Stimulated activated CD8-positive, alpha-beta memory T cell treated with anti-CD3 and anti-CD28 coated beads, Interleukin-2, amount 100 ng/mL, for 1 hour (primary cell): ENCODE measurements around the gene RGS16.

Experiments used
- DNase-seq, 2 donors: peaks; one replicate each; pipeline ENCODE4 v3.0.0-alpha.2; 2020; ENCODE audit warnings: low read depth in 2 of 2

Gene RGS16

GRCh38 chr1:182608845-182609610 is 4.8 kb upstream of the RGS16 start:
- no peak for DNase-seq

GRCh38 chr1:182608236-182608635 is 4.0 kb upstream of the RGS16 start:
- no peak for DNase-seq

- no peak for DNase-seq
Measured at GRCh38 chr1:182607566-182607965, 3.4 kb upstream of the RGS16 start.

GRCh38 chr1:182603646-182604174 is 479 bp downstream of the RGS16 start:
- DNase-seq = no peak

DNA sequence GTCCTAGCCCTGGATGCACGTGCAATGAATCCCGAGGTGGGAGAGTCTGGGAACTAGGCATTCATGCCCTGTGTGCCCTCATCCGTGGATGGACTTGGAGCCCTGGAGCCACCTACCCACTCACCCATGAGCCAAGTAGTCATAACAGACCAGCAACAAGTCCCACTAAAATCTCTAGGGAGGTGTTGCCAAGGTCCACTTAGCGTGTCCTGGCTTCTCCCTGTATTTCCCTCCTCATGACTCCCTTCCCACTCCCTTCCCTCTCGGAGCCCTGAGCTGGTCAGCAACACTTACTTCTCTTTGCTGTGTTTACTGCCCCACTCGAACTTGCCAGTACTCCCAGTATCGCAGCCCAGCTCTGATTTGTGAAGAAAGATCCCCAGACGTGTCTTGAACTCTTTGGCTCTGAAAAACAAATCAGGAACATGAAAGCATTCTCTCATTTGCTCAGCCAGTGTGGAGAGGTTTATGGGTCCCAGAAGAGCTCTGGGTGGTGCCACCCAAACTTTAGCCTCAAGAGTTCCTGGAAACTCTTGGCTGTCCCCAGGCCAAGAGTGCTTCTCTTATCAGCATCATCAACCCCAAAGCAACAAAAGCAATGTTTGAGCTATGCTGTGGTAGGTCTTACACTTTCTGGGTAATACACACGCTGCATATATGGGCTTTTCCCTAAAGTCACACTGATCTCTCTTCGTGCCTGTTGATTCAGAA is 1.1 kb downstream of the RGS16 start:
- no peak for DNase-seq

DNA sequence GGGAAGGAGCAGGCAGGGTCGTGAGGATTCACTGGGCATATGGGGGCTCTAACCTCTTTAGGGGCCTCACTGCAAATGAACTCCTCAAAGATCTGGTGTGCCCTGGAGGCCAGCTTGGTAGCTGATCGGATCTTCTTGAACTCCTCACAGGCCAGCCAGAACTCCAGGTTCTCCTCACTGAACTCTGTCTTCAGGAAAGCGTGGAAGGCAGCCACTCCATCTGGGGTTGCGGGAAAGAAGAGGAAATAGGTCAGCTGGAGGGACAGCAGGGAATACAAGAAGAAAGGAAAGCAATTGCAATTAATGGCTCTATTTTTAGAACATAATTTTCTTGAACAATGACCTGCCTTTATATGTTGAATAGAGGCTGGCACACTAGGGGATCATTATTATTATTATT is 2.3 kb downstream of the RGS16 start:
- no peak for DNase-seq

GRCh38 chr1:182601416-182601786 is 2.8 kb downstream of the RGS16 start:
- DNase-seq = peak in 1 of 2 donors; percentile 50

DNA sequence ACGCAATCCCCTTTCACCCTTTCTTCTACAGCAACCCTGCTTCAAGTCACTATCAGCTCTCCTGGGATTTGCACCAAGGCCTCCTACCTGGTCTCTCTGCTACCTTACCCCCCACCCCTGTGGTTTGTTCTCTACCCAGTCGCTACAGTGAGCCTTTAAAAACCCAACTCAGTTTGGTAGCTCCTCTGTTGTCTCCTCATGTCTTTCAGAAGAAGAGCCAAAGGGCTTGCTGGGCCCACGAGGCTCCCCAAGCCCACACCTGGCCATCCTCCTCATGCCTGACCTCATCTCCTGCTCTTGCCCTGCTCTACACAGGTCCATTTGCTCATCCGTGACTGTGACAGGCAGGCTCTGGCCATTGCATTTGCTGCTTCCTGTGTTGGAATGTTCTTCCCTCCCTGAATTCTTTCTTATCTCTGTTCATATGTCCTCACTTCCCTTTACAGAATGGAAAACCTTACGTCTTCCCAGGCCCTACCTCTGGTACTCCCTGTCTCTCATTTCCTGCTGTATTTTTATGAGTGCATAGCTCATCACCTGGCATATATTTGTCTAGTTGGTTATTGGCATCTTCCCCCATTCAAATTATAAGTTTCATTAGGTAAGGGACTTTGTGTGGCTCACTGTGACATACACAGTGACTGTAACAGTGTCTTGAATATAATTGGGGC is 3.3 kb downstream of the RGS16 start:
- DNase-seq = no peak

GRCh38 chr1:182600036-182600713 is 4.0 kb downstream of the RGS16 start:
- no peak for DNase-seq

DNA sequence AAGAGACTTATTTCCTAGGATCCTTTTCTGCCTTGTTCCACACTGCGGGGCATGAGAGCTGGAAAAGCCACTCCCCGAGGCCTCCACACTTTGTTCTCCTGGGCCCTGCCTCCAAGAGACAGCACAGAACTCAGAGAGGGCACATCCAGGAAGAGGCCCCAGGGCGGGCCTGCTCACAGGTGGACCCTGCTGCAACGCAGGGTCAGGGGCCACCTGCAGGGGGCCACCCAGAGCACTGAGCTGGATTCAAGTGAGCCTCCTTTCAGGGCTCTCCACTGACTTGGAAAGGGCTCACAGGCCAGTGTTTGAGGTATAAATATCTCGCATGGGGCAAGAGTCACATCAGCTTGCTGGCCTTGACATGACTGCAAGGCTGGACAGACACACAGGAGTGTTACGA is 4.8 kb downstream of the RGS16 start:
- DNase-seq = no peak

DNA sequence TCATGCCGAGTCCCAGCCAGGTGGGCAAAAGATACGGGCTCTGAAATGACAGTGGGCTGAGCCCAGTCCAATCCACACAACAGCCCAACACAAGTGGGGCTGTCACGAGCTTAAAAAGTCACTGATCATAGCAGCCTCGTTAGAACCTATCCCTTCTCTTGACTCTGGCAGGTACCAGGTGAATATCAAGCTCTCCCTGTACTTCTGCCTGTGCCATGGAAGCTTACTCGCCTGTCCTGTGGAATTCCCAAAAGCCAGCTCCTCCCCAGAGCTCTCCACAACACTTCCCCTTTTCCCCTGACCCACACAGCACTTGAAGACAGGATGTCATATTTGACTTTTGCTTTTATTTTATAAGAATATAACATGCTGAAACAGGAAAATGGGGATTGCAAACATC is 5.9 kb downstream of the RGS16 start:
- DNase-seq = no peak

- DNase-seq = no peak
Measured at GRCh38 chr1:182596934-182597333, 7.3 kb downstream of the RGS16 start.

GRCh38 chr1:182595641-182596240 is 8.4 kb downstream of the RGS16 start:
- DNase-seq = peak; percentile 36

DNA sequence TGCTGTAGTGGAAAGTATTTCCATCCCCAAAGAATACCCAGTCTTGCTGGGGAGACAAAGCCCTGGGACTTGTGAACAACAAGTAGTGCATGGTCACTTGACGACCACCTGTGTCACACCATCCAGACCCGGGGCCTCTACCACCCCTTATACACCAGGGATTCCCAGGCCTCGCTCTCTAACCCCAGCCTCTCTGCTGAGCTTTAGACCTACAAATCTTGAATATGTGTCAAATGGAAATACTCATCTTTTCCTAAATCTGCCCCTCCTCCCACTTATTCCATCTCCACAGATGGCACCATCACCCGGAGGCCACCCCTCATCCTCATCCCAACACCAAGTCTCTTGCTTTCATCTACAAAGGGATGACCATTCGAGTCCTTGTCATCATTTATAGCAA is 14.3 kb downstream of the RGS16 start:
- no peak for DNase-seq

DNA sequence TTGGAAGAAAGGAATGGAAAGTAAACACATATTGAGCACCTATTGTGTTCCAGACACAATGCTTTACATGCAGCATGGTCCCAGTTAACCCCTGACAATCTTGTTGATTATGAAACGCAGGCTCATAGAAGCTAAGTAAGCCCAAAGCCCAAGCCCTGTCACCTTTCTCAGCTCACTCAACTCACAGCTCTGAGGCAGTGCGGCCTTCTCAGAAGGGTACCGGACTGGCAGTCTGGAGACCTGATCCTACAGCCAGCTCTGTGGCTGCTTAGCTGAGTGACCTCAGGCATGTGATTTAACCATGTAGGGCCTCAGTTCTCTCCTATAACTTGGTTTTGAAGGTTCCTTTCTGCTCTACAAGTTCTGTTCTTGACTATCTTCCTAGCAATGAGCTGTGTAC is 14.7 kb downstream of the RGS16 start:
- no peak for DNase-seq

DNA sequence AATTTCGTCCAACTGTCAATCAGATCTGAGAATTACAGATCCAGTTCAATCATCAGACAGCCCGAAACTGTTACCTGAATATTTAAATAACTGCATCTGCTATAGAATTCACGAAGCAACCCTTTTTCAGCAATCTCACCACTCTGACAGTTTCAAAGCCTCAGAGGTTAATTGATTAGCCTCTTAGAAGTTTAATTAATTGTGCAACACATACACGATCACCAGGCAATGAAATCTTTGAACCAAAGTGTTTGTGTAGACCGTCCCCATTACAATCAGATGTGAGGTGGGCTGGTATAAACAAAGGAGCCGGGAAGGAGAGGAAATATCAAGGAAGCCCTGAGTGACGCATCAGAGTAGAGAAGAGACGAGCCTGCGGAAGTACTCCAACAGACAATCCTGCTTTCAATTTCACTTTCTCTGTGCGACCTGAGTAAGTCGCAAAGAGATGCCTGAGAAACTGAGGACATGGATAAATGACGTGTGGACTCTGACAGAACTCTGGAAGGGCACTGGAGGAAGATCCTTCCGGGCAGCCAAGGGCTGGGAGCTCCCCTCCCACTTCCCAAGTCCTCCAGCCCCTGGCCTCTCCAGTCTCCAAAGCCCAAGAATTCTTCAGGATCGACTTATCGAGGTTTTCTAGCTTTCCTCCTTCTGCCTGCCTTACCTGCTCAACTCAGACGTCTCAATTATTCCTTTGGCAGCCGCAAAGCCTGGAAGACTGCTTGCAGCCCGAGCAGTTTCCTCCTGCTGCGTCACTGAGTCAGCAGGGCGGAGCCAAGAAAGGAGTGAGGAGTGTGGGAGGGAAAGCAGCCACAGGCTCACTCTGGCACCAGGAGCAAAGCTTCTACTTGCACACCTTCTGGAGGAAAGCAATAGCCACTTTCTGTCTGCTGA is 15.4 kb downstream of the RGS16 start, which contains the start of gene RNASEL:
TSS of gene RNASEL (minus strand) at position 757 of the 897 bp plus-strand sequence. CDS start 2,450 bp downstream, outside the sequence.
- DNase-seq = peak in 1 of 2 donors; percentile 33

DNA sequence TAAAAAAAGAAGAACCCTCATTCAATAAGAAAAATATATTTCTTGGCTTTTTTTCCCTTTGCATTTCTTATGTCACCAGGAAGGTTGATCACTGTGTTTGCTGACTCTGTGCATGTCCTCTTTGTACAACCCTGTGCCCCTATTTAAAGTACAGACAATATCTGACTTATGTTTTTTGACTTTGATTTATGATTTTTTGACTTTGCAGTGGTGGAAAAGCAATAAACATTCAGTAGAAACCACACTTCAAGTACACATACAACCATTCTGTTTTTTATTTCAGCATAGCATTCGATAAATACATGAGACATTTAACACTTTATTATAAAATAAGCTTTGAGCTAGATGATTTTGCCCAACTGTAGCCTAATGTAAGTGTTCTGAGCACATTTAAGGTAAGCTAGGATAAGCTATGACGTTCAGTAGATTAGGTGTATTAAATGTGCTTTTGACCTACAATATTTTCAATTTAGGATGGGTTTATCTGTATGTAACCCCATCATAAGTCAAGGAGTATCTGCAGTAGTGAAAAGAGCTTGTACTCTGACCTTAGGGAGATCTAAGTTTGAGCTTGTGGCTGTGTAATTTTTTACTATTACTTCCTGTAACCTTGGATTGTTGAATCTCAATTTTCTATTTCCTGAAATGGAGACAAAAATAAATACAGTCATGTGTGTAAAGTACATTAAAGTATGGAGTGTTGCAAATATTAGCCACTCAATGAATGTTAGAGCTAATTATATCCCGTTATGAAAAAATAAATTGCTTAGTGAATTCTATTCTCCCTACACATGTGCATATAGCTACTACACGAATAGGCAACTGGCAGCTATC is 16.3 kb downstream of the RGS16 start:
- DNase-seq = no peak

DNA sequence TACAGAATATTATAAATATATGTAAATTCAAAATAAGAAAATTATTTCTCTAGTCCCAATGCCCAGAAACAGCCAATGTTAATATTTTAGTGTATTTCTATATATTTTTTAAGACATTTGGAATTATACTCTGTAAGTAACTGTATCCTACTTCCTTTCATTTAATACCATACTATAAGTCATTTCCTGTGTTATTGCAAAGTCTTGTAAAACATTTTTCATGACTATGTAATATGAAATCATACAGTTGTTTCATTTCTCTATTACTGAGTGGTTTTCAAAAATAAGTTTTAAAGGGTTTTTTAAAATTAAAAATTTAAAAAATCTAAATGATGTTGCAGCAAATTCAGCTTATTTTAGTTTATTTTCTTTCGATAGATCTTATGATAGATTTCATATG is 17.1 kb downstream of the RGS16 start:
- DNase-seq = no peak

- no peak for DNase-seq
Measured at GRCh38 chr1:182586380-182586779, 17.8 kb downstream of the RGS16 start.

GRCh38 chr1:182584746-182585145 is 19.4 kb downstream of the RGS16 start:
- no peak for DNase-seq
